Karpas-422 (cell line): Measurements from ENCODE around the gene SNUPN. TPM values are rescaled to one million over a fixed set of nuclear protein-coding genes. Genes with fewer than 3 reads are reported as not detected.

Experiments
- DNase-seq: peaks from one replicate; pipeline ENCODE4 v3.0.0-alpha.2; 2015
- H2AFZ ChIP-seq: fragments of 200-600 bp; sonication (generic); 2 replicates; pipeline ENCODE4 v1.6.1; 2014; ENCODE audit warnings: antibody characterized with exemption, low read length, mixed read lengths
- H3K27ac ChIP-seq: fragments of 200-600 bp; sonication (generic); 2 replicates; pipeline ENCODE4 v1.5.1; 2014; ENCODE audit warnings: mild to moderate bottlenecking, low read length, moderate library complexity
- H3K27me3 ChIP-seq: fragments of 200-600 bp; sonication (generic); 2 replicates; pipeline ENCODE4 v1.6.1; 2014; ENCODE audit warnings: low read length, mixed read lengths
- H3K36me3 ChIP-seq: fragments of 200-600 bp; sonication (generic); 2 replicates; pipeline ENCODE4 v1.6.1; 2014; ENCODE audit warnings: low read length, mixed read lengths; ENCODE audit not compliant: insufficient read depth
- H3K4me1 ChIP-seq: fragments of 200-600 bp; sonication (generic); 2 replicates; pipeline ENCODE4 v1.6.1; 2014; ENCODE audit warnings: mild to moderate bottlenecking, low read length, mixed read lengths
- H3K4me2 ChIP-seq: fragments of 200-600 bp; sonication (generic); 2 replicates; pipeline ENCODE4 v1.6.1; 2014; ENCODE audit warnings: low read length, low read depth, mild to moderate bottlenecking; ENCODE audit not compliant: poor library complexity, severe bottlenecking
- H3K4me3 ChIP-seq: fragments of 200-600 bp; sonication (generic); 2 replicates; pipeline ENCODE4 v1.5.1; 2014; ENCODE audit warnings: mild to moderate bottlenecking, antibody characterized with exemption, low read length, mixed read lengths
- H3K79me2 ChIP-seq: fragments of 200-600 bp; sonication (generic); 2 replicates; pipeline ENCODE4 v1.6.1; 2014; ENCODE audit warnings: mild to moderate bottlenecking, low read length, mixed read lengths
- H3K9ac ChIP-seq: fragments of 200-600 bp; sonication (generic); 2 replicates; pipeline ENCODE4 v1.6.0; 2014; ENCODE audit warnings: low read length
- H3K9me2 ChIP-seq: fragments of 200-600 bp; sonication (generic), shearing (Covaris generic); replicated peaks from 2 replicates; pipeline ENCODE4 v1.6.0; 2014; ENCODE audit warnings: mild to moderate bottlenecking, low read length, moderate library complexity; ENCODE audit not compliant: insufficient read depth
- H3K9me3 ChIP-seq: fragments of 300-700, 200-600 bp; sonication (generic); 2 replicates; pipeline ENCODE4 v1.6.1; 2014; ENCODE audit warnings: low read length, mixed read lengths
- H4K20me1 ChIP-seq: fragments of 200-600 bp; sonication (generic); 2 replicates; pipeline ENCODE4 v1.6.1; 2014; ENCODE audit warnings: mild to moderate bottlenecking, antibody characterized with exemption, low read length, low read depth; ENCODE audit not compliant: insufficient read depth
- total RNA-seq: library from RNA; depleted of rRNA; stranded (reverse); fragments of >200 nt; shearing (Covaris generic); gene quantifications from 2 replicates; pipeline ENCODE4 v1.2.3, GENCODE V29; 2014; ENCODE audit warnings: low replicate concordance

Gene SNUPN
- total RNA-seq, 1 experiment from 2014 or later = 18.9 TPM

GRCh38 chr15:75649045-75649761 is 23.7 kb upstream of the SNUPN start:
- Histone ChIP-seq H2AFZ (no peak overlapping the region), H4K20me1 (no peaks in the 10 kb centered on the region), H3K27me3 (no peaks in the 10 kb centered on the region), H3K9me2 (no peaks in the 10 kb centered on the region), H3K4me3 (no peak overlapping the region), H3K9me3 (no peaks in the 10 kb centered on the region), H3K9ac (no peak overlapping the region), H3K27ac (no peak overlapping the region), H3K36me3 (no peaks in the 10 kb centered on the region), H3K79me2 (no peaks in the 10 kb centered on the region), H3K4me1 (peaks cover 11% of the 10 kb centered on the region), H3K4me2 (no peak overlapping the region)
- DNase-seq = no peak

- H3K4me1 ChIP-seq = peaks cover 11% of the 10 kb centered on the region
- no peaks in the 10 kb centered on the region for H3K36me3 ChIP-seq
- H3K9me2 ChIP-seq = no peaks in the 10 kb centered on the region
- H3K4me2 ChIP-seq = peak overlapping the region; percentile 44
- H3K27ac ChIP-seq = no peak overlapping the region
- no peak for DNase-seq
- no peaks in the 10 kb centered on the region for H3K9me3 ChIP-seq
- no peaks in the 10 kb centered on the region for H3K27me3 ChIP-seq
- H3K9ac ChIP-seq = no peak overlapping the region
- H3K79me2 ChIP-seq = no peaks in the 10 kb centered on the region
- H3K4me3 ChIP-seq = peak overlapping the region; percentile 34; the same call in 1 of the 2 replicates
- no peaks in the 10 kb centered on the region for H4K20me1 ChIP-seq
- H2AFZ ChIP-seq = no peak overlapping the region
Measured at GRCh38 chr15:75648156-75649000, 22.9 kb upstream of the SNUPN start.

- H3K27ac ChIP-seq = no peak within 1 kb of the TSS
- no peaks in the 10 kb centered on the region for H3K9me3 ChIP-seq
Measured at GRCh38 chr15:75647370-75648155, 22.0 kb upstream of the SNUPN start, which contains the start of gene SNX33. TSS of gene SNX33 (plus strand) at chr15:75647912. CDS start at chr15:75649103, 1,191 bp downstream.

GRCh38 chr15:75646944-75647364 is 21.4 kb upstream of the SNUPN start:
- H2AFZ ChIP-seq = no peak overlapping the region

More at GRCh38 chr15:75647370-75648155, 22.0 kb upstream of the SNUPN start, which contains the start of gene SNX33:
- peak within 1 kb of the TSS; percentile 34; the same call in 1 of the 2 replicates for H3K4me3 ChIP-seq
- no peaks in the 10 kb centered on the region for H3K9me2 ChIP-seq
- no peaks in the 10 kb centered on the region for H3K79me2 ChIP-seq
- no peaks in the 10 kb centered on the region for H3K27me3 ChIP-seq
- peak within 1 kb of the TSS; percentile 44 for H3K4me2 ChIP-seq
- no peak for DNase-seq
- H2AFZ ChIP-seq = no peak within 1 kb of the TSS
- no peaks in the 10 kb centered on the region for H4K20me1 ChIP-seq
- H3K4me1 ChIP-seq = peaks cover 11% of the 10 kb centered on the region
- H3K9ac ChIP-seq = peak within 1 kb of the TSS; percentile 33; the same call in 1 of the 2 replicates
- H3K36me3 ChIP-seq = no peaks in the 10 kb centered on the region

GRCh38 chr15:75646112-75646943 is 20.8 kb upstream of the SNUPN start:
- H3K27me3 ChIP-seq = no peaks in the 10 kb centered on the region
- no peak overlapping the region for H3K4me2 ChIP-seq
- H3K27ac ChIP-seq = no peak overlapping the region
- H3K9me3 ChIP-seq = no peaks in the 10 kb centered on the region
- H3K4me3 ChIP-seq = no peak overlapping the region
- no peaks in the 10 kb centered on the region for H3K79me2 ChIP-seq
- H4K20me1 ChIP-seq = no peaks in the 10 kb centered on the region
- DNase-seq = no peak
- H3K9ac ChIP-seq = no peak overlapping the region
- peaks cover 16% of the 10 kb centered on the region for H3K4me1 ChIP-seq
- no peaks in the 10 kb centered on the region for H3K36me3 ChIP-seq
- no peaks in the 10 kb centered on the region for H3K9me2 ChIP-seq
- H2AFZ ChIP-seq = no peak overlapping the region

More at GRCh38 chr15:75646944-75647364, 21.4 kb upstream of the SNUPN start:
- no peak overlapping the region for H3K4me3 ChIP-seq
- H3K27ac ChIP-seq = no peak overlapping the region
- no peaks in the 10 kb centered on the region for H3K36me3 ChIP-seq
- no peaks in the 10 kb centered on the region for H3K9me2 ChIP-seq
- no peaks in the 10 kb centered on the region for H4K20me1 ChIP-seq
- no peaks in the 10 kb centered on the region for H3K9me3 ChIP-seq
- peaks cover 11% of the 10 kb centered on the region for H3K4me1 ChIP-seq
- no peak overlapping the region for H3K9ac ChIP-seq
- DNase-seq = no peak
- H3K4me2 ChIP-seq = no peak overlapping the region
- no peaks in the 10 kb centered on the region for H3K79me2 ChIP-seq
- no peaks in the 10 kb centered on the region for H3K27me3 ChIP-seq

GRCh38 chr15:75644376-75644775 is 18.9 kb upstream of the SNUPN start:
- H3K4me1 ChIP-seq = peaks cover 27% of the 10 kb centered on the region
- no peaks in the 10 kb centered on the region for H3K36me3 ChIP-seq
- no peaks in the 10 kb centered on the region for H3K9me3 ChIP-seq
- H3K4me2 ChIP-seq = no peak overlapping the region
- H3K9me2 ChIP-seq = no peaks in the 10 kb centered on the region
- H3K27ac ChIP-seq = no peak overlapping the region
- H2AFZ ChIP-seq = no peak overlapping the region
- peaks cover 2% of the 10 kb centered on the region; the same call in 1 of the 2 replicates for H4K20me1 ChIP-seq
- DNase-seq = no peak
- H3K4me3 ChIP-seq = no peak overlapping the region
- no peaks in the 10 kb centered on the region for H3K27me3 ChIP-seq
- H3K9ac ChIP-seq = no peak overlapping the region
- H3K79me2 ChIP-seq = peaks cover 5% of the 10 kb centered on the region

GRCh38 chr15:75641603-75642002 is 16.1 kb upstream of the SNUPN start:
- H3K4me1 ChIP-seq = peaks cover 38% of the 10 kb centered on the region
- peaks cover 24% of the 10 kb centered on the region for H3K79me2 ChIP-seq
- peaks cover 21% of the 10 kb centered on the region for H4K20me1 ChIP-seq
- DNase-seq = peak; percentile 74
- H3K36me3 ChIP-seq = no peaks in the 10 kb centered on the region
- no peak overlapping the region for H3K9ac ChIP-seq
- H2AFZ ChIP-seq = no peak overlapping the region
- H3K27me3 ChIP-seq = no peaks in the 10 kb centered on the region
- no peak overlapping the region for H3K27ac ChIP-seq
- H3K9me3 ChIP-seq = no peaks in the 10 kb centered on the region
- no peaks in the 10 kb centered on the region for H3K9me2 ChIP-seq
- no peak overlapping the region for H3K4me3 ChIP-seq
- no peak overlapping the region for H3K4me2 ChIP-seq
